Activated B cell treated with CpG ODN at 0.5 μM for 24 hours (primary cell): ENCODE measurements around the gene DLEC1. TPM values are rescaled to one million over a fixed set of nuclear protein-coding genes. Genes with fewer than 3 reads are reported as not detected.

Experiments
- ATAC-seq: fragments of 200-7000 bp; cut with Tn5 transposase; one replicate; pipeline ENCODE4 v1.10.0; 2021; ENCODE audit warnings: low read depth, mild to moderate bottlenecking, moderate library complexity
- CTCF ChIA-PET: fragments of 350-600 bp; sonication (Branson Sonifier 250); formaldehyde crosslinking; loops from one replicate; lab custom pipeline; 2021; ENCODE audit warnings: antibody characterized with exemption; lab: Charles Lee
- POLR2A ChIA-PET: fragments of 350-600 bp; sonication (Branson Sonifier 250); formaldehyde crosslinking; loops from one replicate; lab custom pipeline; 2021; ENCODE audit warnings: antibody characterized with exemption; lab: Charles Lee
- DNase-seq: peaks from one replicate; pipeline ENCODE4 v3.0.0; 2022
- H3K27ac Mint-ChIP-seq: one replicate; pipeline ENCODE4 v1.8.0; 2020; ENCODE audit warnings: mixed read lengths
- H3K27me3 Mint-ChIP-seq: one replicate; pipeline ENCODE4 v1.8.0; 2021; ENCODE audit warnings: mixed read lengths
- H3K36me3 Mint-ChIP-seq: one replicate; pipeline ENCODE4 v1.8.0; 2021; ENCODE audit warnings: low read depth, mixed read lengths
- H3K4me1 Mint-ChIP-seq: one replicate; pipeline ENCODE4 v1.8.0; 2021; ENCODE audit warnings: mixed read lengths
- H3K4me3 Mint-ChIP-seq: one replicate; pipeline ENCODE4 v1.8.0; 2020; ENCODE audit warnings: mild to moderate bottlenecking, mixed read lengths
- H3K9me3 Mint-ChIP-seq: one replicate; pipeline ENCODE4 v1.8.0; 2020; ENCODE audit warnings: mixed read lengths
- CTCF ChIP-seq: fragments of 200-600 bp; IDR thresholded peaks from one replicate; pipeline ENCODE4 v1.8.0; 2022; ENCODE audit warnings: antibody characterized with exemption, mild to moderate bottlenecking
- intact Hi-C: fragments of 100-400 bp; cut with micrococcal nuclease; formaldehyde crosslinking; loops from one replicate; pipeline ENCODE4 v1.15.1; 2024
- total RNA-seq: library from RNA; stranded (reverse); gene quantifications from 2 replicates; pipeline ENCODE4 v1.2.3, GENCODE V29; 2022

DLEC1 gene
- total RNA-seq, 1 donor from 2014 or later: 0.11 TPM

DNA sequence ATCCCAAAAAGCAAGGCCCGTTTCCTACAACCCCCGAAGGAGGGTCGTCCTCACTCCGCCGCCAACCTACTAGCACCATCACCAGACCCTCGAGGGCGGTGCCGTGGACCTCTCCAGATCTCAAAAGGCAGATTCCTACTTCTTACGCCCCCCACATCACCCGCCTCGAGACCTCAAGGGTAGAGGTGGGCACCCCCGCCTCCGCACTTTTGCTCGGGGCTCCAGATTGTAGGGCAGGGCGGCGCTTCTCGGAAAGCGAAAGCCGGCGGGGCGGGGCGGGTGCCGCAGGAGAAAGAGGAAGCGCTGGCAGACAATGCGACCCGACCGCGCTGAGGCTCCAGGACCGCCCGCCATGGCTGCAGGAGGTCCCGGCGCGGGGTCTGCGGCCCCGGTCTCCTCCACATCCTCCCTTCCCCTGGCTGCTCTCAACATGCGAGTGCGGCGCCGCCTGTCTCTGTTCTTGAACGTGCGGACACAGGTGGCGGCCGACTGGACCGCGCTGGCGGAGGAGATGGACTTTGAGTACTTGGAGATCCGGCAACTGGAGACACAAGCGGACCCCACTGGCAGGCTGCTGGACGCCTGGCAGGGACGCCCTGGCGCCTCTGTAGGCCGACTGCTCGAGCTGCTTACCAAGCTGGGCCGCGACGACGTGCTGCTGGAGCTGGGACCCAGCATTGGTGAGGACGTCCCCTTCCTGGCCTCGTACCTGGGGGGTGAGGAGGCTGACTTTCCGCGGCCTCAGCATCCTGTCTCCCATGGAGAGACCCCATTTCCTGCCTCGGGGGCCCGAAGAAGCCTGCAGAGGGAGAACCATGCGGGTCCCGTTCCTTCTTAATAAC is 99.6 kb downstream of the DLEC1 start, which contains the start of gene MYD88:
MYD88 (plus strand) TSS at position 313 of the 842 bp plus-strand sequence; CDS start at position 353, 40 bp downstream.
- H3K9me3 Mint-ChIP-seq: no peaks in the 10 kb centered on the region
- intact Hi-C loops: loop anchor here (1.0 to 5.0 kb wide), 4 partner anchors 11 to 1012 kb away; partner anchors contain the start of gene XYLB
- ChIA-PET CTCF (interaction anchor here (1.7 kb wide), 1 partner anchor 25 kb away, joined by 6 read pairs; no protein-coding TSS in a partner anchor), POLR2A (interaction anchor here (0.6 to 8.4 kb wide), 11 partner anchors 9 to 144 kb away, joined by 3 to 217 read pairs (median 4); partner anchors contain the start of genes DLEC1 and OXSR1)
- no peak for TF ChIP-seq CTCF
- H3K27me3 Mint-ChIP-seq: no peaks in the 10 kb centered on the region
- peaks cover 51% of the 10 kb centered on the region for H3K36me3 Mint-ChIP-seq
- peak; percentile 55 for ATAC-seq
- peak within 1 kb of the TSS; percentile 99 for H3K27ac Mint-ChIP-seq
- peaks cover 68% of the 10 kb centered on the region for H3K4me1 Mint-ChIP-seq
- peak within 1 kb of the TSS; percentile 97 for H3K4me3 Mint-ChIP-seq
- peak; percentile 84 for DNase-seq

DNA sequence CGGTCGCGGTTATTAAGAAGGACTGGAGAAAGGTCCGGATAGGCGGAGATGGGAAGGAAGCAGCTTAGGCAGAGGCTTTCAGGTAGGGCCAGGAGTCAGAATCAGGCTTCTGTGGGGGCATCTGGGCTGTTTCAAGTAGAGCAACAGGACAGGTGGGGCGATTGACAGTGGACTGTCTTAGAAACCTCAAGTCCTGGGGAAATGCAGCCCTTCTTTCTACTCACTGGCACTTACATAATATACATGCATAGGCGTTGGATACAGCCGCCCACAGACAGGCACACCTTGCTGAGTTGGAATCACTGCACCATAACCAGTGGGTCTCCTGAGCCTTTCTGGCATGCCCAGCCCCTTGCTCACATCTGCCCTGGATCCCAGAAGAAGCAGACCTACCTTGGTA is 100.2 kb downstream of the DLEC1 start:
- Mint-ChIP-seq H3K4me3 (peak overlapping the region; percentile 97), H3K4me1 (peaks cover 73% of the 10 kb centered on the region), H3K9me3 (no peaks in the 10 kb centered on the region), H3K27me3 (no peaks in the 10 kb centered on the region), H3K36me3 (peaks cover 46% of the 10 kb centered on the region), H3K27ac (peak overlapping the region; percentile 99)
- ATAC-seq (no peak), DNase-seq (no peak)
- intact Hi-C loops: loop anchor here (1.0 to 5.0 kb wide), 4 partner anchors 10 to 1012 kb away; partner anchors contain the start of gene XYLB
- TF ChIP-seq CTCF: no peak
- POLR2A ChIA-PET: interaction anchor here (0.6 to 8.4 kb wide), 8 partner anchors 9 to 145 kb away, joined by 3 to 217 read pairs (median 4); partner anchors contain the start of gene OXSR1
- CTCF ChIA-PET: interaction anchor here (1.4 to 1.7 kb wide), 2 partner anchors 25 to 28 kb away, joined by 5 to 6 read pairs; no protein-coding TSS in a partner anchor

GRCh38 chr3:38139652-38140051 is 100.6 kb downstream of the DLEC1 start:
- Mint-ChIP-seq H3K36me3 (peaks cover 43% of the 10 kb centered on the region), H3K9me3 (no peaks in the 10 kb centered on the region), H3K27ac (peak overlapping the region; percentile 99), H3K4me1 (peaks cover 73% of the 10 kb centered on the region), H3K27me3 (no peaks in the 10 kb centered on the region), H3K4me3 (peak overlapping the region; percentile 97)
- DNase-seq: no peak
- no peak for ATAC-seq
- TF ChIP-seq CTCF: no peak
- ChIA-PET POLR2A (interaction anchor here (0.6 to 8.4 kb wide), 7 partner anchors 9 to 145 kb away, joined by 3 to 217 read pairs (median 3); partner anchors contain the start of gene OXSR1), CTCF (interaction anchor here (1.4 to 1.7 kb wide), 2 partner anchors 24 to 28 kb away, joined by 5 to 6 read pairs; no protein-coding TSS in a partner anchor)
- intact Hi-C loops: loop anchor here (1.0 to 5.0 kb wide), 4 partner anchors 10 to 1011 kb away; partner anchors contain the start of gene XYLB

GRCh38 chr3:38140326-38141172 is 101.5 kb downstream of the DLEC1 start:
- Mint-ChIP-seq H3K27me3 (no peaks in the 10 kb centered on the region), H3K4me1 (peaks cover 65% of the 10 kb centered on the region), H3K27ac (peak overlapping the region; percentile 99), H3K4me3 (peak overlapping the region; percentile 97), H3K9me3 (no peaks in the 10 kb centered on the region), H3K36me3 (peaks cover 43% of the 10 kb centered on the region)
- ChIA-PET CTCF (interaction anchor here (1.4 kb wide), 1 partner anchor 27 kb away, joined by 5 read pairs; no protein-coding TSS in a partner anchor), POLR2A (interaction anchor here (1.3 to 8.4 kb wide), 2 partner anchors 8 to 24 kb away, joined by 3 to 217 read pairs; partner anchors contain the start of gene OXSR1)
- DNase-seq: no peak
- ATAC-seq: no peak
- intact Hi-C loops: no loop called here
- no peak for TF ChIP-seq CTCF
